Stimulated activated CD4-positive, alpha-beta T cell treated with anti-CD3 and anti-CD28 coated beads, Interleukin-15, amount 100 ng/mL, for 1 hour (primary cell): ENCODE data around the gene PRR7.

Experiments used
- DNase-seq, 2 donors: peaks; one replicate each; pipeline ENCODE4 v3.0.0-alpha.2; 2020; ENCODE audit warnings: low read depth in 1 of 2, low spot score in 1 of 2

PRR7 gene

GRCh38 chr5:177466861-177467260 is 20.2 kb downstream of the PRR7 start:
- DNase-seq = no peak

- DNase-seq = no peak
These were observed 20.8 kb downstream of the PRR7 start for GRCh38 chr5:177467436-177467835.

DNA sequence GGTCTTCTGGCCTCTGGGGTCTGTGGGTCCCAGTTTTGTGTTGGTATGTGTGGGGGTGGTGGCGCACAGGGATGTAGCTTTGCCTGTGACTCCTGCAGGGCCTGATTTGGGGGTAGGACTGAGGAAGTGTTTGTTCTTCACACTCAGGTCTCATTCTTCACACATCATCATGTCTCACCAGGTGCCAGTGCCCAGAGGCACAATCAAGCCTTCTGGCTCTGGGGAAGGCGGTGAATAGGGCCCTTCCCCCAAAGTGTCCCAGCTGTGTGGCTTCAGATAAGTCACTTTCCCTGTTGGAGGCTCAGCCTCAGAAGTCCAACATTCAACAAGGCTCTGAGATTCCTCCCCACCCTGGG is 21.7 kb downstream of the PRR7 start:
- no peak for DNase-seq

DNA sequence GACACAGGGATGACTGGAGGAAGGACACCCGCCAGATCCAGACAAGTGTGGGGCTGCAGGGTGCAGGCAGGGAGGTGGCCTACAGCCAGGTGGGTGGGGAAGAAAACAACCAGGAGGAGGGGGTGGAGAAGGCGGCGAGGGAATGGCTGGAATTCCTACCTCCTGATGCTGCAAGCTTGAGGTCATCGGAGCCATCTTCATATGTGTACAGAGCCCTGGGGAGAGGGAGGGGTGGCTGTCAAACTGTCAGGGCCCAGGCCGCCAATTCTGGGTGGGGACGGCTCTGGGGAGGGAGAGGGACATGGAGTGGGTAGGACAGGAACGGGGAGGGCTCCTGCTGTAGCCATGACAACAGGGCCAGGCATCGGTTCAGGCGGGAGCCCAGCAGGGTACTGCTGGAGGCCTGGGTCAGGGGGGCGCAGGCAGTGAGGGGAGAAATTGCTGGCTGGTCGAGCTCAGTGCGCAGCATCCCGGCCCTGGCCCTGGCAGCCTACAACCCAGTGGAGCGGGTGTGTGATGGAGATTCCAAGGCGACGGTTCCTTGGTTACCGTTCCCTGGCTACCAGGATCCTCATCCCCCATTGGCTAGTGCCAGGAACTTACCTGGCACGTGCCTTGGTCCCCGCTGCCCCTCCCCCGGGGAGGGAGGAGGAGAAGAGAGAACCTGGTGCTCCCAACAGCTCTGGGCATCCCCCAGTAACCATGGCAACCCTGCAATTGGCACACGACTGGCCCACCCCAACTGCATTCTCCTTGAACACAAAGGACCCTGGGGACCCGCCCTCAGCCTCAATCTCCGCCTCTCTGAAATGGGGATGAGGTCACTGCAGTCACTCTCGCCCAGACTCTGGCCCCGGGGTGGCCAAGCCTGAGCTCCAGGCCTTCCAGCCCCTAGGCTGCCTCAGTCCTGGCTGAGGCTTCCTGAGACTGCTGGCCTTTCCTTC is 22.3 kb downstream of the PRR7 start:
- DNase-seq = no peak

DNA sequence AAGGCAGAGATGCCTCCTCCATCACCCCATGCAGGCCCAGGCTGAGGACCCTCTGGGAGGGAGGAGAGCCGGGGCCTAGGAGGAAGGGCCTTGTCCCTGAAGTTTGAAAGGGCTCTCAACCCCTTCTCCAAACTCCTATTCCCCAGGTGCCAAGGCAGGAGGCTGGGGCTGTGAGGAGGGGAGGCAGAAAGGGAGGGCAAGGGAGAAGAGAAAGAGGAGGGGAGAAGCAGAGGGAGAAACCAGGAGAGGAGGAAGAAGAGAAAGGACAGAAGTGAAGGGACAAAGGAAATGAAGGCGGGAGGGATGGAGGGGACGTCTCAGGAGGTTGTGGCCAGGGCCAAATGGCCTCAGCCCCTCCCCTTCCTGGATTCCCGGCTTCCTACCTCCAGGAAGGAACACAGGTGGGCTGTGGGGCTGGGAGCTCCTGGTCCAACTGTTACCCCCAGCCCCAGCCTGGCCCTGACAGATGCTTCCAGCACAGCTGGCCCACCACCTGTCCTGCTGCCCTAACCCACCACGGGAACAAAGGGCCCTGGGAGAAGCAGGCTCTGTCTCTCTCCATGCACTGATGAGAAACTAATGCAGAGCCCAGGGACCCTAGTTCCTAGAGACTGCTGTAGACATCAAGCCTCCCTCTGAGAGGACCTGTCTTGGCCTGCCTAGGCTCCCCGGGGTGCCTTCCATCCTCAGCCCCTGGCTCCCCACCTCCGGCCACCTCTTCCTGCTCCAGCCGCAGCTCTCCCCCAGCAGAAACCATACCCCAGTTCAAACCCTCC is 23.3 kb downstream of the PRR7 start:
- DNase-seq = no peak

DNA sequence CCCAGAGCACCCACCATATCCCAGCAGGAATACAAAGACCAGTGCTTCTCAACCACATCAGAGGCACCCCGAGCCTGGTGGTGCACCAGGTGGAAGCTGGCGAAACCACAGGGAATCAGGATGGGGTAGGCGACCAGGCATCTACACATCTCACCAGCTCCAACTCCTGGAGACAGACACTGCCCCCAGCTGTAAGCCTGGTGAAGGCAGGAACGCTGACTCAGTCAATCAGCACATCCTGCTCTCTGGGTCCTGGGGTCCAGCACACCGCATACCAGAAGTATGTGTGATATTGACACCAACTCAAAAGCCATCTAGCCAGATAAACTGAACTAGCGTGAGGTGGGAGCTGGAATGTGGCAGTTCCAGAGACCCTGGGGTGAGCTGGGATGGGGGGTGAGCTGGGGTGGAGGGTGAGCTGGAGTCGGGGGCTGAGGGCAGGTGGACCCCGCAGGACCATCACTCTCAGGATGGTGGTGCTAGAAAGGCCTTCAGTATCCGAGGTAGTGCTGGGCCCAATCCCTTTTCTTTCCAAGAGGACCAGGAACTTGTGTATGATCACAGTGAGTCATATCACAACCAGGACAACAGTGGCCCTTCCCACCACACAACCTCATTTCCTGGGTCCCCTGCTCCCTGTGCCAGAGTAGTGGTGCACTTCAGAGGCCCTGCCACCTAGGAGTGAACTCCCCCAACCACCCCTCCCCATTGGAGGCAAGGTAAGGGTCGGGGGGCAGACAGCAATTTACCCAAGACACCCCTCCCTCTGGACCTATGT is 24.3 kb downstream of the PRR7 start:
- no peak for DNase-seq

DNA sequence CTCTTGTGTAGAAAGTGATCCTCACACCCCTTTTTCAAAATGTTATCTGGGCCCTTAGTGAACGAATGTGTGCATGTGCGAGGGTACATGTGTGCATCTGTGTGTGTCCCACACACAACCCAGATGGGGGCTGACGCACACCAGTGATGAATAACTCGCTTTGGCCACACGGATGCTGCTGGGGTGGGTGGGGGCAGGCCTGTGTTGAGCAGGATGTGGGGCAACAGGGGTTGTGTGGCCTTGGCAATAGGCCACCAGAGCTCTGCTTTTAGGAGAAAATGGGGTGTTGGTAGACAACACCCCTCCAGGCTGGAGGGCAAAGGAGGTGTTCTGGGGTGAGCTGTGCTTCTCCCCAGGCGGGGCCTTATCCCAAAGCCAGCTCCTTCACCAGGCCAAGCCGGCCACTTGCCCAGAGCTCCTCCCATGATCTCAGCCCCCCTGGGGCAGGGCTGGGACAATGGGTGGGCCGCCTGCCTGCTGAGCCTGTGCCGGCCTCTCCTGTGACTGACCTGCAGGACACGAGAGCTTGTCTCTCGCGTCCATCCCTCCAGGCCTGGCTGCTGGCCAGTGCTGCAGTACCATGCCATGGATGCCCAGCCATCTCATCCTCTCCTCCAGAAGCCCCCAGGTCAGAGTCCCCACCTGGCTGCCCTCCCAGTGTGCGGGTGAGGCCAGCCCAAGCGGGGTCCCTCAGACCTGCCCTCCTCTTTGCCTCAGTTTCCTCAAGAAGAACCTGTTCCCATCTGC is 25.2 kb downstream of the PRR7 start:
- DNase-seq = no peak

GRCh38 chr5:177472460-177473442 is 26.1 kb downstream of the PRR7 start:
- peak in 1 of 2 donors; percentile 37 for DNase-seq

GRCh38 chr5:177473443-177474001 is 26.9 kb downstream of the PRR7 start, which contains the start of gene DBN1:
DBN1 (minus strand) TSS chr5:177473634; CDS start chr5:177473521, 113 bp downstream.
- no peak for DNase-seq

DNA sequence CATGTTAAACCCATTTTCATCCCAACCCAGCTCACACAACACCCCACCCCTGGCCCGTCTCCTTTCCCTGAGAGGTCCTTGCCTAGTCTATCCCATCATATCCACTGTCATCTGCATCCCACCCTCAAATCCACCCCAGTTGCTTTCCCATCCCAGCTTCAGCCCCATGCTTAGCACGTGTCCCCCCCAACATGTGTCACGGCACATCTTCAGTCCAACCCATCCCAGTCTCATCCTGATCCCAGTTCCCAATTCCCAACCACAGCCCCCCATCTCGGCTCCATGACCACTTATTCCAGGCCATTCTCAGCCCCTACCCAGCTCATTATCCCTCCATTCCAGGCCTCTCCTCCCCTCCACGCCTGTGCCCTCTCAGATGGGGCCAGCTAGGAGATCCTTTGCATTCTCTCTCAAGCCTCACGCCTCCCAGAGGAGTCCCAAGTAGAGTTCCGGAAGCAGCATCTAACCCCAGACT is 27.4 kb downstream of the PRR7 start:
- DNase-seq = no peak

- DNase-seq = no peak
These were observed 28.4 kb downstream of the PRR7 start for GRCh38 chr5:177474846-177475562.

DNA sequence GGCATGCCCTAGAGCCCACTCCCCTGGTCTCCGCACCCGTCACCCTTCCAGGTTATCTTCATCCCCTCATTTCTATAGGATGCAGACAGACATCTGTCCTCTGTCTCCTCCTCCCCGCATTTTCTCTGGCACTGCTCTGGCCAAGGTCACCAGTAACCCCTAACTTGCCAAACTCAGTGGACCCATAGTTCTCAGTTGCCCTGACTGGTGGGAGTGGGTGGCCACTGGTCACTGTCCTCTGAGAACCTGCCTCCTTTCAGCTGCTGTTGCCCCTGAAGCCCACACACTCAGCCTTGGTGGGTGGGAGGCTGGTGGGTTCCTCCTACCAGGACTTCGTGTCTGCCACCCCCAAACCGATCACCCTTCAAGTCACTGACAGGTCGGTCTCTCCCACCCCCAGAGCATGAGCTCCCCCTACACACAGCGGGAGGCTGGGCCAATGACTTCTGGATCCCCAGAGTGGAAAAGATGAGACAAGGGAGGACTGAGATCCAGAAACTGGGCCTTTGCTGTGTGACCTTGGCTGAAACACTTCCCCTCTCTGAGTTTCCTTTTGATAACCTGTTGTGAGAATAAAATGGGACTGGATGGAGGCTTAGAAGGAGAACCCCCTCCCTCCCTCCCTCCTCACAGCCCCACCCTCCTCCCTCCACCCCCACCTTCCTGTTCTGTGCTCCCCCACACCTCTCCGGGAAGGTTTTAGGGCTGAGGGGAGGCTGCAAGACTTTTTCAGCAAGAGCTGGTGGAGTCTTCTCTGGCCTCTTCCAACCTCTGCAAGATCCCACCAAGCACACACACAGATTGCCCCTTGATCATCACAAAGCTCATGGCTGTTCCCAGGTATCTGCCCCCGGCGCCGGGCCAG is 29.2 kb downstream of the PRR7 start:
- DNase-seq = no peak

DNA sequence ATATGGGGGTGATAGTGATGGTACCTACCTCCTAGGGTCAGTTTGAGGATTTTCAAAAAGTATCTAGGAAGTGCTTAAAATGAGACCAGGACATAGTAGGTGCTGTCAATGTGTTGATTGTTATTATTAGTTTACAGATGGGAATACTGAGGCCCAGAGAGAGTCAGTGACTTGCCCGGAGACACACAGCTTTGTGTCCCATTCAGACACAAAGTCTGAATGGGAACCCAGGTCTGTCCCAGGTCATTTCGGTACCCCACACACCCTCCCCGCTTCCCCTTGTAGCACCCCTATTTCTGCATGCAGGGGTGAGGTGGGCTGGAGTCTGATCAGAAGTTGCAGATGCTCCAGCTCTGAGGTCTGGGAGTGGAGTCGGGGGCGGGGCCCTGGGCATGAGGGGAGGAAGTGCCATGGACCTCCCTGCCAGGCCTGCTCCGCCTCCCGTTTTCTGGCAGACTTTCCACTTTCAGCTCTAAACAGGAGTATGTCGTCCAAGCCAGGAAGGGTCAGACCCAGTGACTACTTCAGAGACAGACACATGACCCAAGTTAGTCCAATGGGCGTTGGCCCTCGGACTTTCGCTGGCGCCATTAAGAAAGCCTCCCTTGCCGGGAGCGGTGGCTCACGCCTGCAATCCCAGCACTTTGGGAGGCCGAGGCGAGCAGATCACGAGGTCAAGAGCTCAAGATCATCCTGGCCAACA is 30.1 kb downstream of the PRR7 start:
- no peak for DNase-seq

DNA sequence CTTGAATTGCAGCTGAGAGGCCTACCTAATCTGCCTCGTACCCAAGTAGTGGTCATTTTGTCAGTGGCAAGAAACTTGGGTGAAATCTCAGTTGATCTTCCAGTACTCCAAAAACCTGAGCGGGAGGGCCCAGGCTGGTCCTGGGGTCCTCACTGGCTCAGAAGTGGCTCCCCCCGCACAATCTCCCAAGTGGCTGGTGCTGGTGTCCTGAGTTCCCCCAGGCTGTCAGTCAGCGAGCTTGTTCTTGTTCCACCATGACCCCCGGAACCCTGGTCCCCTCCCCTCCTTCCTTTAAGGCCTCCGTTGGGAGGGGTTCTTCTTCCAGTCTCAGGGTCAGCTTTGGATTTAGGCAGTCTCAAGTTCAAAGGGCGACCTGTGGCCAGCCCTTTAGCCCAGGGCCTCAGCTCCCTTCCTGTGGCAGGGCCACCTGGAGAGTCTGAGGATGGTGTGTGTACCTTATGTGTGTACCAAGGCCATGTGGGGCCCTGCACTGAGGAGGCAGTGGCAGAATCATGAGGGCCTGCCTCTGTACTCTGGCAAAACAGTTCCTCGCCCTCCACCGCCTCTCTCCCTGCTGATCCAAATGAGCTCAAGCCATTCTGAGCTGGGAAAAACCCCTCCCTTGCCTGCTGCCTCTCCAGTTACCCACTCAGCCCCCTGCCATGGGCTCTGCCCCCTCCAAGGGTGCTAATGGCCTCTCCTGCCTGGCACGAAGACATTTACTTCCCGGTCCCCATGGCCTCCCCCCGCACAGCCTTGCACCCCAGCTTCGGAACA is 31.3 kb downstream of the PRR7 start:
- DNase-seq = no peak

GRCh38 chr5:177478711-177479646 is 32.4 kb downstream of the PRR7 start:
- DNase-seq = no peak
